OCI-LY3 (cell line): ENCODE results near the gene HNRNPL.
"Not testable (repeated sequence)": the region's sequence is repeated elsewhere in the genome, so short reads cannot be mapped to it uniquely, and the experiment has no call there.

Source experiments
- H2AFZ ChIP-seq: fragments of 200-600, 300-600 bp; shearing (Covaris generic); 2 replicates; pipeline ENCODE4 v1.6.0; 2014; ENCODE audit warnings: antibody characterized with exemption, low read depth, low read length
- H3K27ac ChIP-seq: fragments of 200-600, 300-600 bp; sonication (generic); 2 replicates; pipeline ENCODE4 v1.5.1; 2014; ENCODE audit warnings: mild to moderate bottlenecking, low read length, moderate library complexity, mixed read lengths
- H3K27me3 ChIP-seq: fragments of 200-600, 300-600 bp; sonication (generic); 2 replicates; pipeline ENCODE4 v1.6.1; 2014; ENCODE audit warnings: low read depth, low read length, mixed read lengths
- H3K36me3 ChIP-seq: fragments of 200-600, 300-600 bp; sonication (generic); replicated peaks from 2 replicates; pipeline ENCODE3; 2014; ENCODE audit warnings: low read depth, low read length, mixed read lengths
- H3K4me1 ChIP-seq: fragments of 300-600, 200-600 bp; sonication (generic); 2 replicates; pipeline ENCODE4 v1.6.1; 2014; ENCODE audit warnings: low read length, mixed read lengths
- H3K4me2 ChIP-seq: fragments of 200-600, 300-600 bp; sonication (generic); 2 replicates; pipeline ENCODE4 v1.6.1; 2014; ENCODE audit warnings: low read length, mixed read lengths
- H3K4me3 ChIP-seq: fragments of 300-600, 200-600 bp; sonication (generic); 2 replicates; pipeline ENCODE4 v1.5.1; 2014; ENCODE audit warnings: antibody characterized with exemption, mild to moderate bottlenecking, low read length, moderate library complexity
- H3K79me2 ChIP-seq: fragments of 300-600, 200-600 bp; shearing (Covaris generic); 2 replicates; pipeline ENCODE4 v1.6.1; 2014; ENCODE audit warnings: mild to moderate bottlenecking, low read length, mixed read lengths
- H3K9ac ChIP-seq: fragments of 300-600, 200-600 bp; shearing (Covaris generic); 2 replicates; pipeline ENCODE4 v1.6.0; 2014; ENCODE audit warnings: mild to moderate bottlenecking, low read length, moderate library complexity
- H3K9me3 ChIP-seq: fragments of 200-600, 300-600 bp; shearing (Covaris generic); 2 replicates; pipeline ENCODE4 v1.6.1; 2014; ENCODE audit warnings: low read length, mixed read lengths; ENCODE audit not compliant: insufficient read depth
- H4K20me1 ChIP-seq: fragments of 200-600, 300-600 bp; sonication (generic); 2 replicates; pipeline ENCODE4 v1.6.1; 2016; ENCODE audit warnings: low read length, mixed read lengths; ENCODE audit not compliant: insufficient read depth
- EZH2phosphoT487 ChIP-seq: fragments of 200-600 bp; shearing (Covaris generic); IDR thresholded peaks from 2 replicates; pipeline ENCODE4 v1.6.1; 2018; ENCODE audit warnings: antibody characterized with exemption, mixed run types, low read depth
- TF ChIP-seq, protein P1 (sequence below): fragments of 200-600, 300-600 bp; sonication (generic); IDR thresholded peaks from 2 replicates; pipeline ENCODE4 v1.5.1; 2014; ENCODE audit warnings: antibody characterized with exemption, low read length, low read depth

The HNRNPL gene

DNA sequence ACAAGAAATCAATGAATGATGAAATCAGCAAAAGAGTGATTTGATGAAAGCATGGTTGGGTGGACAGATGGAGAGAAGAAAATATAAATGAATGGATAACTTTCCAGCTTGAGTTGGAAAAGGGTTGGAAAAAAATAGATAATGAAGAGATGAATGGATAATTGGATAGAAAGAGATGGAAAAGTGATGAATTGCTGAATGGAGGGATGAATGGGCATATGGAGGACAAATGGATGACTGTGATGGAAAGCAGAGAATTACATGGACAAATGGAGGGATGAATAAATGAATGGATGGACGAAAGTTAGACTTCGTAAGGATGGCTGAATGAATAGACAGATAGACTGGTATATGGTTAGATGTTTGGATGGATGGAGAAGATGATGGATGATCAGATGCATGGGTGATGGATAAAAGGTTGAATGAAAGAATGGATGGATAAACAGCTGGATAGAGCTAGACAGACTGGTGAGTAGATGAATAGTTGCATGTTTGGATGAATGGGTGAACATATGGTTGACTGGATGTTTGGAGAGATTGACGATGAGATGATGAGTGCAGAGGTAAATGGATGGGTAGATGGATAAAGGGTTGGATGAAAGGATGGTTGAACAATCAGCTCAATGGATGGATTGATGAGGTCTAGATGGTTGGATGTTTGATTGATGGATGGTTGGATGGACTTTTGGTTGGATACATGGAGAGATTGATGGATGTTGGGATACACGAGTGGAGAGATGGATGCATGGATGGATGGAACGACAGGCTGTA, 49.0 kb downstream of the HNRNPL start:
- Histone ChIP-seq H2AFZ (no peak overlapping the region), H3K9me3 (no peaks in the 10 kb centered on the region), H3K9ac (no peak overlapping the region), H3K27ac (no peak overlapping the region), H3K27me3 (no peaks in the 10 kb centered on the region), H4K20me1 (no peaks in the 10 kb centered on the region), H3K4me1 (no peaks in the 10 kb centered on the region), H3K79me2 (no peaks in the 10 kb centered on the region), H3K4me3 (no peak overlapping the region), H3K4me2 (no peak overlapping the region), H3K36me3 (no peaks in the 10 kb centered on the region)
- TF ChIP-seq EZH2phosphoT487 = no peak
- TF ChIP-seq, protein P1, sequence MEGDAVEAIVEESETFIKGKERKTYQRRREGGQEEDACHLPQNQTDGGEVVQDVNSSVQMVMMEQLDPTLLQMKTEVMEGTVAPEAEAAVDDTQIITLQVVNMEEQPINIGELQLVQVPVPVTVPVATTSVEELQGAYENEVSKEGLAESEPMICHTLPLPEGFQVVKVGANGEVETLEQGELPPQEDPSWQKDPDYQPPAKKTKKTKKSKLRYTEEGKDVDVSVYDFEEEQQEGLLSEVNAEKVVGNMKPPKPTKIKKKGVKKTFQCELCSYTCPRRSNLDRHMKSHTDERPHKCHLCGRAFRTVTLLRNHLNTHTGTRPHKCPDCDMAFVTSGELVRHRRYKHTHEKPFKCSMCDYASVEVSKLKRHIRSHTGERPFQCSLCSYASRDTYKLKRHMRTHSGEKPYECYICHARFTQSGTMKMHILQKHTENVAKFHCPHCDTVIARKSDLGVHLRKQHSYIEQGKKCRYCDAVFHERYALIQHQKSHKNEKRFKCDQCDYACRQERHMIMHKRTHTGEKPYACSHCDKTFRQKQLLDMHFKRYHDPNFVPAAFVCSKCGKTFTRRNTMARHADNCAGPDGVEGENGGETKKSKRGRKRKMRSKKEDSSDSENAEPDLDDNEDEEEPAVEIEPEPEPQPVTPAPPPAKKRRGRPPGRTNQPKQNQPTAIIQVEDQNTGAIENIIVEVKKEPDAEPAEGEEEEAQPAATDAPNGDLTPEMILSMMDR = no peak

DNA sequence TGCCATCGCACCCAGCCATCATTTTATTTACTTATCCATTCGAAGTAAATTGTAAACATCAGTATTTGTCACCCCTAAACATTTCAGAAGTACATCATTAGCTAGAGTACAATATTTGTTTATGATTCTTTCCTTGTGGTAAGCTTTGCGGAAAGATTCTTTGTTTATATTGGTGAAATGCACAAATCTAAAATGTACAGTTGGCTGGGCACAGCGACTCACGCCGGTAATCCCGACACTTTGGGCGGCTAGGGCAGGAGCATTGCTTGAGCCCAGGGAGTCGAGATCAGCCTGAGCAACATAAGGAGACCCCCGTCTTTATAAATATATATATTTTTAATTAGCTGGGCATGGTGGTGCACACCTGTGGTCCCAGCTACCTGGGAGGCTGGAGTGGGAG, 50.7 kb downstream of the HNRNPL start:
- Histone ChIP-seq H3K9me3 (no peaks in the 10 kb centered on the region), H3K36me3 (no peaks in the 10 kb centered on the region), H3K79me2 (no peaks in the 10 kb centered on the region), H3K4me3 (no peak overlapping the region), H4K20me1 (no peaks in the 10 kb centered on the region), H3K27ac (no peak overlapping the region), H3K4me1 (no peaks in the 10 kb centered on the region), H3K9ac (no peak overlapping the region), H2AFZ (no peak overlapping the region), H3K27me3 (no peaks in the 10 kb centered on the region), H3K4me2 (no peak overlapping the region)
- no peak for TF ChIP-seq EZH2phosphoT487
- TF ChIP-seq, protein P1 = no peak

DNA sequence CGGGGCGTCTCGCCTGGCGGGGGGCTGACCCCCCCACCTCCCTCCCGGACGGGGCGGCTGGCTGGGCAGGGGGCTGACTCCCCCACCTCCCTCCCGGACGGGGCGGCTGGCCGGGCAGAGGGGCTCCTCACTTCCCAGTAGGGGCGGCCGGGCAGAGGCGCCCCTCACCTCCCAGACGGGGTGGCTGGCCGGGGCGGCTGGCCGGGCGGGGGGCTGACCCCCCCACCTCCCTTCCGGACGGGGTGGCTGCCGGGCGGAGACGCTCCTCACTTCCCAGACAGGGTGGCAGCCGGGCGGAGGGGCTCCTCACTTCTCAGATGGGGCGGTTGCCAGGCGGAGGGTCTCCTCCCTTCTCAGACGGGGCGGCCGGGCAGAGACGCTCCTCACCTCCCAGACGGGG, 52.0 kb downstream of the HNRNPL start:
- not testable (repeated sequence) for H3K36me3 ChIP-seq, H3K4me3 ChIP-seq, H3K9ac ChIP-seq, H4K20me1 ChIP-seq, H3K27ac ChIP-seq, H3K9me3 ChIP-seq, H3K79me2 ChIP-seq, H3K4me1 ChIP-seq, H3K27me3 ChIP-seq, H2AFZ ChIP-seq, H3K4me2 ChIP-seq

DNA sequence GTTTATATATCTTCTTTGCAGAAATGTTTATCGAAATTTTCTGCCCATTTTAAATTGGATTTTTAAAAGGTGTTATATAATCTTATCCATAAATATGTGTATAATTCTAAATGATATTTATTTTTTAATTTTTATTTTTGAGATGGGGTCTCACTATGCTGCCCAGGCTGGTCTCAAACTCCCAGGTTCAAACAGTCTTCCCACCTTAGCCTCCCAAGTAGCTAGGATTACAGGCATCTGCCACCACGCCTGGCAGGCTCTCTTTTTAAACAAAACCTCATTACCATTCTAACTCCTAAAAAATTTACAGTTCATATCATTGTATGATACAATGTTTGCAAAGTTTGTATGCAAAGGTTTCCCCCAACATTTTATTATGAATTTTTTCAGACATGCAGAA, 53.6 kb downstream of the HNRNPL start:
- Histone ChIP-seq H3K27ac (no peak overlapping the region), H3K27me3 (no peaks in the 10 kb centered on the region), H4K20me1 (no peaks in the 10 kb centered on the region), H3K9me3 (no peaks in the 10 kb centered on the region), H3K4me3 (no peak overlapping the region), H3K4me2 (no peak overlapping the region), H2AFZ (no peak overlapping the region), H3K9ac (no peak overlapping the region), H3K79me2 (no peaks in the 10 kb centered on the region), H3K4me1 (no peaks in the 10 kb centered on the region), H3K36me3 (no peaks in the 10 kb centered on the region)
- no peak for TF ChIP-seq EZH2phosphoT487
- TF ChIP-seq, protein P1 = no peak
